Hepatocyte (in vitro differentiated cells): ENCODE data around the gene SYNGR2. TPM values are rescaled to one million over a fixed set of nuclear protein-coding genes. Genes with fewer than 3 reads are reported as not detected.

Experiments
- DNase-seq: peaks from one replicate; pipeline ENCODE4 v3.0.0-alpha.2; 2016; ENCODE audit warnings: low spot score
- H2AFZ ChIP-seq: fragments of 200-600 bp; sonication (generic); 2 replicates; pipeline ENCODE4 v1.6.0; 2016; ENCODE audit warnings: antibody characterized with exemption, mild to moderate bottlenecking
- H3K27ac ChIP-seq: fragments of 200-600 bp; sonication (generic); 2 replicates; pipeline ENCODE4 v1.5.1; 2016; ENCODE audit warnings: mild to moderate bottlenecking
- H3K27me3 ChIP-seq: fragments of 200-600 bp; sonication (generic); 2 replicates; pipeline ENCODE4 v1.6.1; 2016
- H3K36me3 ChIP-seq: fragments of 200-600 bp; sonication (generic); replicated peaks from 2 replicates; pipeline ENCODE4 v1.5.1; 2016; ENCODE audit warnings: low read depth; ENCODE audit not compliant: insufficient read depth
- H3K4me1 ChIP-seq: fragments of 200-600 bp; sonication (generic); 2 replicates; pipeline ENCODE4 v1.5.1; 2016; ENCODE audit warnings: mild to moderate bottlenecking, moderate library complexity; ENCODE audit not compliant: insufficient read depth
- H3K4me2 ChIP-seq: fragments of 200-600 bp; sonication (generic); 2 replicates; pipeline ENCODE4 v1.6.0; 2016
- H3K4me3 ChIP-seq: fragments of 200-600 bp; sonication (generic); 2 replicates; pipeline ENCODE4 v1.5.1; 2016; ENCODE audit warnings: mild to moderate bottlenecking
- H3K79me2 ChIP-seq: fragments of 200-600 bp; sonication (generic); 2 replicates; pipeline ENCODE4 v1.6.0; 2017; ENCODE audit warnings: mild to moderate bottlenecking
- H3K9me2 ChIP-seq: fragments of 200-600 bp; sonication (generic); replicated peaks from 2 replicates; pipeline ENCODE4 v1.6.0; 2017; ENCODE audit warnings: mild to moderate bottlenecking; ENCODE audit not compliant: insufficient read depth
- H3K9me3 ChIP-seq: fragments of 200-600 bp; sonication (generic); 2 replicates; pipeline ENCODE4 v1.5.1; 2016; ENCODE audit warnings: low read depth, mild to moderate bottlenecking
- H4K20me1 ChIP-seq: fragments of 200-600 bp; sonication (generic); 2 replicates; pipeline ENCODE4 v1.6.0; 2016; ENCODE audit warnings: mild to moderate bottlenecking; ENCODE audit not compliant: insufficient read depth, poor library complexity, severe bottlenecking
- EZH2 ChIP-seq: fragments of 200-600 bp; sonication (generic); IDR thresholded peaks from 2 replicates; pipeline ENCODE4 v1.6.1; 2016; ENCODE audit warnings: antibody characterized with exemption, mild to moderate bottlenecking, borderline replicate concordance
- EZH2phosphoT487 ChIP-seq: fragments of 200-600 bp; sonication (generic); IDR thresholded peaks from one replicate; pipeline ENCODE4 v1.6.1; 2018; ENCODE audit warnings: antibody characterized with exemption, mild to moderate bottlenecking, low read depth, moderate library complexity; ENCODE audit not compliant: unreplicated experiment, severe bottlenecking
- WGBS: methylation state at CpG from one replicate; pipeline ENCODE4 v1.1.6; 2016; ENCODE audit warnings: low lambda C conversion rate; ENCODE audit errors: missing lambda C conversion rate; 5-methylcytosine and 5-hydroxymethylcytosine counted together
- polyA plus RNA-seq: library from polyadenylated mRNA; unstranded; fragments of >200 nt; fragmentation: Nextera tagmentation; extraction: Ambion mirVana; gene quantifications from 2 replicates; pipeline ENCODE4 v1.2.1, GENCODE V29; 2016
- total RNA-seq: library from RNA; depleted of rRNA; stranded (reverse); fragments of >200 nt; gene quantifications from 2 replicates; pipeline ENCODE4 v1.2.3, GENCODE V29; 2014
- TF ChIP-seq, protein P1 (sequence below): fragments of 200-600 bp; sonication (generic); IDR thresholded peaks from 2 replicates; pipeline ENCODE4 v1.5.1; 2016; ENCODE audit warnings: antibody characterized with exemption, mild to moderate bottlenecking; ENCODE audit not compliant: poor library complexity

Gene SYNGR2
- total and polyA plus RNA-seq, 2 experiments from 2014 or later, result 48.3 to 160 TPM

GRCh38 chr17:78146881-78147280 lies 21.5 kb upstream of the SYNGR2 start:
- H3K9me3 ChIP-seq, result no peaks in the 10 kb centered on the region
- TF ChIP-seq EZH2phosphoT487 (no peak), EZH2 (no peak)
- TF ChIP-seq, protein P1, sequence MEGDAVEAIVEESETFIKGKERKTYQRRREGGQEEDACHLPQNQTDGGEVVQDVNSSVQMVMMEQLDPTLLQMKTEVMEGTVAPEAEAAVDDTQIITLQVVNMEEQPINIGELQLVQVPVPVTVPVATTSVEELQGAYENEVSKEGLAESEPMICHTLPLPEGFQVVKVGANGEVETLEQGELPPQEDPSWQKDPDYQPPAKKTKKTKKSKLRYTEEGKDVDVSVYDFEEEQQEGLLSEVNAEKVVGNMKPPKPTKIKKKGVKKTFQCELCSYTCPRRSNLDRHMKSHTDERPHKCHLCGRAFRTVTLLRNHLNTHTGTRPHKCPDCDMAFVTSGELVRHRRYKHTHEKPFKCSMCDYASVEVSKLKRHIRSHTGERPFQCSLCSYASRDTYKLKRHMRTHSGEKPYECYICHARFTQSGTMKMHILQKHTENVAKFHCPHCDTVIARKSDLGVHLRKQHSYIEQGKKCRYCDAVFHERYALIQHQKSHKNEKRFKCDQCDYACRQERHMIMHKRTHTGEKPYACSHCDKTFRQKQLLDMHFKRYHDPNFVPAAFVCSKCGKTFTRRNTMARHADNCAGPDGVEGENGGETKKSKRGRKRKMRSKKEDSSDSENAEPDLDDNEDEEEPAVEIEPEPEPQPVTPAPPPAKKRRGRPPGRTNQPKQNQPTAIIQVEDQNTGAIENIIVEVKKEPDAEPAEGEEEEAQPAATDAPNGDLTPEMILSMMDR, result no peak
- no peaks in the 10 kb centered on the region for H3K9me2 ChIP-seq
- no peak overlapping the region for H2AFZ ChIP-seq
- H3K79me2 ChIP-seq, result no peaks in the 10 kb centered on the region
- no peak overlapping the region for H3K4me3 ChIP-seq
- no peak overlapping the region for H3K27ac ChIP-seq
- peaks cover 29% of the 10 kb centered on the region for H3K4me1 ChIP-seq
- no peaks in the 10 kb centered on the region for H3K36me3 ChIP-seq
- 83% methylated on average over 6 of the region's 6 CpGs for WGBS
- H3K4me2 ChIP-seq, result no peak overlapping the region
- no peaks in the 10 kb centered on the region for H4K20me1 ChIP-seq
- H3K27me3 ChIP-seq, result no peaks in the 10 kb centered on the region
- DNase-seq, result no peak

DNA sequence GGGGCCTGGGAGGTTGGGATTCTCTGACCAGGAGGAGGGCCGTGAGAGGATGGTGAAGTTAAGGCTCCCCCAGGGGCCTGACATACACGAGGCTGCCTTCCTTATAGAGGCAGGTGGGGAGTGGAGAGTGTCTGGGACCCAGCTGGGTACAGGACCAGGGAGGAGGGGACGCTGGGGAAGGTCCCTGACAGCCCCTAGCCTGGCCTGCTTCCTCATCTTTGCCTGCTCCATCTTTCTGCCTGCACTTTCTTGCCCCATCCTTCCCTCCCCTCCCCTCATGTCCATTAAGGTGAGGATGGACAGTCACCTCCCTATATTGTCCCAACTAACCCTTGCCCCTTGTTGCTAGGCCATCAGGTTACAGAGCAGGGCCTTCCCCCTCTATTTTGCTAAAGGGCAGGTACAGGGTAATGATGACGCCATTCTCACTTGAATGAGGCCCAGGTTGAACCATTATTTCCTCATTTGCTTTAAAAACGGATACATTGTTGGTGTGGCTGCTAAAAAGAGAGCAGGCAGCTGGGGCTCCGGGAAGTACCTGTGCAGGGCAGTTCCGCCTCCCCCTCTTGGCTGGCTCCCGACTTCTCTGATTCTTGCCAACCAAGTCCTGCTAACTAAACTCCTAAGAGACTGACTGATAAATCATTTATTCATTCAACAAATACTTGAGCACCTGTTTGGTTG lies 20.9 kb upstream of the SYNGR2 start:
- H2AFZ ChIP-seq, result no peak overlapping the region
- peaks cover 29% of the 10 kb centered on the region for H3K4me1 ChIP-seq
- H3K9me3 ChIP-seq, result no peaks in the 10 kb centered on the region
- H3K27me3 ChIP-seq, result no peaks in the 10 kb centered on the region
- WGBS, result 89% methylated on average over 8 of the region's 8 CpGs
- no peak overlapping the region for H3K27ac ChIP-seq
- TF ChIP-seq, protein P1, result no peak
- no peak for TF ChIP-seq EZH2phosphoT487
- TF ChIP-seq EZH2, result no peak
- H3K4me2 ChIP-seq, result no peak overlapping the region
- H3K9me2 ChIP-seq, result no peaks in the 10 kb centered on the region
- no peaks in the 10 kb centered on the region for H4K20me1 ChIP-seq
- DNase-seq, result no peak
- H3K79me2 ChIP-seq, result no peaks in the 10 kb centered on the region
- H3K4me3 ChIP-seq, result no peak overlapping the region
- no peaks in the 10 kb centered on the region for H3K36me3 ChIP-seq

DNA sequence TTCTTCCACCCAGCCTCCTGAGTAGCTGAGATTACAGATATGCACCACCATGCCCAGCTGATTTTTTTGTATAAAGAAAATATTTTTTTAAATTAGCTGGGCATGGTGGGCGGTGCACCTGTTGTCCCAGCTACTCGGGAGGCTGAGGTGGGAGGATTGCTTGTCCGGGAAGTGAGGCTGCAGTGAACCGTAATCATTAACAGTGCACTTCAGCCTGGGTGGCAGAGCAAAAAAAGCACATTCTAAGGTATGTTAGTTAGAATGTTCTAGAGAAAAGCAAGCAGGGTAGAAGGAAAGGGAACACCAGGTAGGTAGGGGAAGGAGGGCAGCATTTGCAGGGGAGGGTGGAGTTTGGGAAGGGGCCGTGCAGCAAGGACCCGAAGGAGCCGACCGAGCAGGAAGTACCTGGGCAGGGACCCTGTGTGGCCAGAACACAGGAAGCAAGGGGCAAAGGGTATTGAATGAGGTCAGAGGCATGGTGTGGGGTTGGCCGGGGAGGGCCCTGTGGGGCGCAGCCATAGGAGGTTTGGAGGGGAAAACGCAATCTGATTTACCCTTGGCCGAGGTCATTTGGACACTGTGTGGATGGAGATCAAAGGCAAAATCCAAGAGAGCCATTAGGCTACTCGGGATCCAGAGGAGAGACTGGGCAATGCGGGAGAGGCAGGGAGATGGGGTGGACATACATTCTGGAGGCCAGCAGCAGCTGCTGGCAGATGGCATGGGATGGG lies 19.9 kb upstream of the SYNGR2 start:
- Histone ChIP-seq H3K27me3 (no peaks in the 10 kb centered on the region), H3K27ac (no peak overlapping the region), H3K4me1 (peaks cover 29% of the 10 kb centered on the region), H4K20me1 (no peaks in the 10 kb centered on the region), H3K79me2 (no peaks in the 10 kb centered on the region), H3K4me2 (no peak overlapping the region), H3K9me2 (no peaks in the 10 kb centered on the region), H2AFZ (no peak overlapping the region), H3K9me3 (no peaks in the 10 kb centered on the region), H3K4me3 (no peak overlapping the region), H3K36me3 (no peaks in the 10 kb centered on the region)
- DNase-seq, result no peak
- TF ChIP-seq, protein P1, result no peak
- no peak for TF ChIP-seq EZH2phosphoT487
- TF ChIP-seq EZH2, result no peak
- 83% methylated on average over 14 of the region's 14 CpGs for WGBS
